GM19395 (cell line): ENCODE measurements around the gene MDFIC2.
"Not testable (repeated sequence)": the region's sequence is repeated elsewhere in the genome, so short reads cannot be mapped to it uniquely, and the experiment has no call there.

ENCODE experiments used
- ATAC-seq: cut with Tn5 transposase; IDR thresholded peaks from one replicate; pipeline ENCODE4 v1.9.1; 2021; ENCODE audit warnings: mild to moderate bottlenecking, moderate library complexity; ENCODE audit not compliant: unreplicated experiment

Gene MDFIC2

DNA sequence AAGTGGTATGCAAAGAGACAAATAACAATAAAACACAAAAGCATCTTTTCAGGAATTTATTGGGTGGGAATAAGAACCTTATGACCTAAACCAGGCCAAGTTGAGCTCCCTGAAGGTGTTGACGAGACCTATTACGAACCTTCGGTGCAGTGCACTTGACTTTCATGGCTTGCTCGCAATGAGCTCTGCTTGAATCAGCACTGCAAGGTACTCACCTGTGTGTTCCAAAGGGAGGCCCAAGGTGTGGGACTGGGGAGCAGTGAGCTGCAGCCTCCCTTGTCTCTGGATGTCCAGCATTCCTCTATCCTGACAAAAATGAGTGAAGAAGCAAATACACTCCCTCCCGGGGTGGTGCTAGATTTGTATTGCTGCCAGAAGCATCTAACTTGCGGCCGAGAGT, at the start of gene MDFIC2:
Gene MDFIC2 (minus strand): TSS at position 303 of the 400 bp plus-strand sequence. CDS start 665 bp downstream, outside the sequence.
- ATAC-seq: no peak

DNA sequence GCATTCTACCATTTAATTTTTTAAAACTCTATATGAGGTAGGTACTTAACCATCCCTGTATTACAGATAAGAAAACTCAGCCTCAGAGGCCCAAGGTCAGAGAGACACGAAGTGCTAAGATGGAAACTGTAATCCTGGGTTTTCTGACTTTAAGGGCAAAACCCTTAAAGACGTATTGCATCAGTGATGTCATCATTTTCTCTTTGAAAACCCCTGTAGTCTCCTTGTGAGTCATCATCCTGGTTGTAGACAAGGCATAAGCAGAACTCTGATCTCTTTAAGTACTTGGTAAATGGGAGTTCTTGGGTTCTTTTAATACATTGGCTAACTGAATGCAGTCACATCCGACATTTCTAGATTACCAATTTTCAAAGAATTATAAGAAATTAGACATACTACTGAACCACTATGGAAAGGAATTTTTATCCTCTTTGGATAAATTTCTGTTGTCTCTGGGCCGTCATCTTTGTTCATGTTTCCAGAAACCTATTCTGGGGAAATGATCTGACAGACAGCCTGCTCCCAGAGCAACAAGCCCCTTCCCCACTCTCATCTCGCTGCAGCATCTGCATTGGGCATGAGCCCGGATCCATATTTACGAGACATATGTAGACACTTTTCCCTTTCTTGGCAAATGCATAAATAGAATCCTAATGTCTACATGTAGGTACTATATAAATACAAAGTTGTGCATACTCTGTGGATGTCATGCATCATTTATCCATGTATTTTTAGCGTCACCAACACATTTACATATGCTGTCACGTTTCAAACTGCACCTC, 48.7 kb upstream of the MDFIC2 start:
- peak; percentile 88 for ATAC-seq

DNA sequence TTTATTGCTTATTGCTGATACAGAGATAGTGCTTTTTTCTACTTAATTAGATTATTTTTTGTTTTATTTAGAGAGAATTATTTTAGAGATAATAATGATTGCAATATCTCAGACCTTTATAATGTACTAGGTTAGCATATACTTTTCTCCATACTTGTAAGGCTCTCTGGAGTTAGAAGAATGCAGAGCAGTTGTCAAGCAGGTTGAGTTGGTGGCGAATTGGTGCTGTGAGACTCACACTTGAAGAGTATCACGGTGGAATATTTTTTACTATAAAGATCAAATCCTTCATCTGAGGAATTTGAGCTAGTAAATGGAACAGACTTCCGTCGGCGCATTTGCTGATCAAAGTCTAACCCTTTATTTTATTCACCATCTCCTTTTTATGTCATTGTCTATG, 47.3 kb upstream of the MDFIC2 start:
- no peak for ATAC-seq

DNA sequence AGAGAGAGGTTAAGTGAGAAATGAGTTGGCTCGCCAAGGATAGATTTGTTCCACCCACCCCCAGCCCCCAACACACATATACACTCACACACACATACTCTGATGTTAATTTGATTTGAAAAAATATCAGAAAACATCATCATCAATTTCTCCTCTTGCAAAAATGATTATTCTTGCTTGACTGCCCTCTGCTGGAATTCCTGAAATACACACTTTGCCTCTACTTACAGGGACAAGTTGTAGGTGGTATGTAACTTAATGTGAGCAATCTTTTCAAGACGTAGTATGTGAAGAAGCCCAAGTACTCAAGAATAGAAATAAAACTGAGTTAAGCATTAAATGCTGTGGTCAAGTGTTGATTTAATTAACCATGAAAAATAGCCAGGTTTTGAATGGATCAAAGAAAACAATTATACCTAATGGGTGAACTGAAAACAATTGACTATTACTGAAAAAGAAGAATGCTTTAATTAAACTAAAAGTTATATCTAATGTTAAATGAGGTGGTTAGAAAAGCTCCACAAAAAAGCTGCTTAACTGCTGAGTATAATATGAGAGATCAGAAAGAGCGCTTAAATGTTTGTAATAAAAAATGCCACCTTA, 46.6 kb upstream of the MDFIC2 start:
- no peak for ATAC-seq

DNA sequence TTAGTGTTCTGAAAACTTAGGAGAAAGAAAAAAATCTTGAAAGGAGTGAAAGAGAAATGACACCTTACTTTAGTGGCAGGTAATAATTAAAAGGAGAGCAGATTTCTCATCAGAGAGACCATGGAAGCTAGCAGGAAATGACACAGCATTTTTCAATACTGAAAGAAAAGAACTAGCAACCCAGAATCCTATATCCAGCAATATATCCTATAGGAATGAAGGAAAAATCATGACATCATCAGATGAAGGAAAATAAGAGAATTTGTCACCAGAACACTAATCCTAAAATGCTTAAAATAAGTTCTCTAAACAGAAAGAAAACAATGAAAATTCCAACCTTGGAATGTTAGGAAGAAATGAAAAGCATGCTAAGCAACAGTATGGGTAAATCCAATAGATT, 39.8 kb upstream of the MDFIC2 start:
- no peak for ATAC-seq

DNA sequence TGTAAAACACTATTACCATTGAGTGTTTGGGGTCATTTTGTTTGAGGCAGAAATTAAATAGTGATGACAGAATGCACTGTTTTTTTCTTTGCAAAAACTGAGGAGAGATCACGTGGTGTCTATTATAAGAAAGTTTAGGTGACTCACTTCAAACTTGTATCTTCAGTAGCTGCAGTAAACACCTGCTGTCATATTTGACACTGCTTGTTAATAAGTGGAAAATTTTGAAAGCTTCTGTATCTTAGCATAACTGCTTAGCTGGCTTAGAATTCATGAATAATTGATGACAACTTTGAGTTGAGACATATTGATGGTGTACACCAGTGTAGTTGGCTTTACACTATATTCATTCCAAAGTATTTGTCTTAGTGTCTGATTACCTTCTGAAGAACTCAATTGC, 29.7 kb upstream of the MDFIC2 start:
- ATAC-seq: no peak

DNA sequence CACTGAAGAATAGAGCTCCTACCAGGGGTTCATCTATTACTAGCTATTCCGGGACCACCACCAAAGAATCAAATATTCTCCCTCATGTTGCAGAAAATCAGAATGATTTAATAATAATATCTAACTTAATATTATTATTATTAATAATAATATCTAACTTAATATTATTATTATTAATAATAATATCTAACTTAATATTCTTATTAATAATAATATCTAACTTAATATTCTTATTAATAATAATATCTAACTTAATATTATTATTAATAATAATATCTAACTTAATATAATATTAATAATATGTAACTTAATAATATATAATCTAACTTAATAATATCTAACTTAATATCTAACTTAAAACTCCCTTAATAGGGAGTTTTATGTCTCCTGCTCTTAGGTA, 24.4 kb upstream of the MDFIC2 start:
- not testable (repeated sequence) for ATAC-seq

DNA sequence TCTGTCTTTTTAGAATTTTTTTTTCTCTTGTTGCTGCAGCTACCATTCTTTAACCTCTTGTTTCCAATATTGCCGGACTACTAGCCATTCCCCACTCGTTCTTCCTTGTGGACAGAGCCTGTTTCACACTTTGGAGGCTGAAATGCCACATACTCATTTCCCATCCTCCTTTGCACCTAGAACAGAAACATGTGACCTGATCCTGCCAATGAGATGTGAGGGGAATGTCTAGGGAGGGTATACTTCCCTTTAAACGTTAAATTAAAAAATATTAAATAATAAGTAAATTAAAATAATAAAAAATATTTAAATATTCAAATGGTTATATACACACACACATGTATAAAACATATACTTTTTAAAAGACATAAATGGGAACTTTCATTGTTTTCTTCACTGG, 20.6 kb upstream of the MDFIC2 start:
- no peak for ATAC-seq

DNA sequence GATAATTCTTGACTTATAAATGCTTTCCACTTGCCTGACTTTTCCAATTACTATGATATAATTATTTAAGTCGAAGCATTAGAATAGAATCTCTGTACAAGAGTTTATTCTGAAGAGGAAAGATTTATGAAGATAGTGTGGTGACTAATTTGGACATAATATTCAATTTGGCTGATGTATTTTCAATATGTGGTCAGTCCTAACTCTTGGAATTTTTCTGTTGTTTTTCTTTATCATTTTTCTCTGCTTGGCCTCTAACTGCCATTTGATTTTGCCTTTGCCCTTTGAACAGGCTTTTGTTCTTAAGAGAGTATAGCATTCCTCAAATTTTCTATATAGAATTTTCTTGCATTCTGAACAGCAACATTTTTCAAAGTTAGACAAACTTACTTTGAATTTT, 2.6 kb upstream of the MDFIC2 start:
- no peak for ATAC-seq

DNA sequence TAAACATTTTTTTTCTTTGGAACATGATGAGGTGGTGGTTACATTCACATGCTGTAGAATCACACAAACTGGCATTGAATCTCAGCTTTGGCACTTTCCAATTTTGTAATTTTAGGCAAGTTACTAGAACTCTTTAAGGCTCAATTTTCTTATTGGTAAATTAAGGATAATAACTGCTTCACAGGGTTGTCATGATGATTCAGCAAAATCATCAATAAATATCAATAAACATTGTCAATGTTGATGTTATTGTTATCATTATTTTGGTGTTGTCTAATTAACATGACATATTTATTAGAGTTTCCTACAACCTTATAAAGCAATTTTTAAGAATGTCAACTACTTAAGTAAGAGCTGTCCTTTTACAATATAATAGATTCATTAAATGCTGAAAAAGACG, 1.6 kb downstream of the MDFIC2 start:
- ATAC-seq: no peak

DNA sequence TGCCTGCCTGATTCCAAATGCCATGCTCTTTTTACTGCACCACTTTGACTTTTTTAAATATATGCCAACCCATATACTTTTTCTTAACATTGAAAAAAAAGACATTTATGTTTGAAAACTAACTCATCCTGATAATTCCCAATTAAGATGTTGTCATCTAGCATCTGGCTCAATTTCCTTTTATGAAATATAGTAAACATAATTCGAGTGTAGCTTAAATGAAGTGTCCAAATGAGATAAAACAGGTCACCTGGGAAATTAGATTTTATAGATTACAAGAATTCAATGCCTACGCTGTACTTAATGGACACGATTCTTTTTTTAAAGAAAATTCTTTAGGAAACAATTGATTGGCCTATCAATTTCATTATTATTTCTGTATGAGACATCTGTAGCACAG, 2.8 kb downstream of the MDFIC2 start:
- ATAC-seq: no peak

DNA sequence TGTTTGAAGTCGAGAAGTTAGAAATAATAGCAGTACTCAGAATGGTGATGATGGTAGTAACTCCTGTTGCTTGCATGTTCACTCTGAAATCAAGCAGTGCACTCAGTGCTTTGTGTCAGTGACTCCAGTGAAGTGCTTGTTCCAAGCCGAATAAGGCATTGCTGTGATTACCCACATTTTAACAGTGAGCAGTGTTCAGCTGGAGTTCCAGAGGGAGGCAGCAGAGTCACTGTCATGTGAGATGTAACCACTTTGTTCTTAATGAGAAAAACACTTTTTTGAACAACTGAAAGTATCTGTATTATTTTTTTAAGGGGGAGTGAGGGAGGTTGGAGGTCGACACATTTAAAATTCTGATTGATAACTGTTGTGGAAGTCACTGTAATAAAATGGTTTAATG, 3.7 kb downstream of the MDFIC2 start:
- peak; percentile 63 for ATAC-seq

DNA sequence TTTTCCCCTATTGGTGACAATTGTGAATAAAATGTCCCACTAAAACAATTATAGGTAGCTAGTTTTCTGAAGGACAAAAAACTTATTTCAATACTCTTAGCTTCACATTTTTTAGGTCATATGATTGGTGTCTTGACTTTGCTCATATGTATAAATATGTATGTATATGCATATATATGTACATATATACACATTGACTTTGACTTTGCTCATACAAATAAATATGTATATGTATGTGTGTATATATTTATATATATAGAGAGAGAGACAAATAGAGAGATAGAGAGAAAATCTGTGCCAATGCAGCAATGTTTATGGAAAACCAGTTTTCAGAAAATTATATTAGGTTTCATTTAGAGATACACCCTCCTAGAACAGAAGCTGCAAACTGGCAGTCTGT, 5.7 kb downstream of the MDFIC2 start:
- no peak for ATAC-seq

DNA sequence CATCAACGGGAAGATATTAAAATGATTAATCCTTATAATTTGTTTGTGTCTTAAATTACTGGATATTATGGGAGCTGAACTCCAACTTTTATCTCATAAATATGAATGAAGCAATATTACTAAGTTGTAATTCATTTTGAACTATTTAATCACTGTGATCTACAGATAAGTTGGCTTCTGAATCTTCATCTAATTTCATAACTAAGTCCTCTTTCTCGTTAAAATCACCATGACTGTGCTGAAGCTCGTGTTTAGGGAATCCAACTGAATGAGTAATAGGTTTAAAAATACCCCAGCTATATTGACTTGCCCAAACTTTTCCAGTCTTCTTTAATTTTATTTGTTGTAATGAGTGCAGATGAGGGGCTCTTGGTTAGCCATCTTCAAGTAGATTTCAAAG, 14.1 kb downstream of the MDFIC2 start:
- no peak for ATAC-seq

DNA sequence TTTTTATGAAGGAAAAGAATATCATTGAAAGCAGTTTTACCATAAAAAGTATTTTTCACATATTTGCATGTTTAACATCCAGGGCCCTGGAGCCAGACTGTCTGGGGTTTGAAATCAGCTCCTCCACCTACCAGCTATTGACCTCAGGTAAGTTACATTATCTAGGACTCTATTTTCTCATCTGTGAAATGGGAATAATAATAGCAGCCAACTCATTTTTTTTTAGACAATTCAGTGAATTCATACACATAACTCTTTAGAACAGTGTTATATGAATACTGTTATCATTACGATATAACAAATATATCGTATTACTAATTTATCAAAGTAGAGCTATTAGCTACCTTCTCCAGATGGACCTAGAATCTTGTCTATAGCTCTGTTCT, 21.3 kb downstream of the MDFIC2 start:
- ATAC-seq: no peak

DNA sequence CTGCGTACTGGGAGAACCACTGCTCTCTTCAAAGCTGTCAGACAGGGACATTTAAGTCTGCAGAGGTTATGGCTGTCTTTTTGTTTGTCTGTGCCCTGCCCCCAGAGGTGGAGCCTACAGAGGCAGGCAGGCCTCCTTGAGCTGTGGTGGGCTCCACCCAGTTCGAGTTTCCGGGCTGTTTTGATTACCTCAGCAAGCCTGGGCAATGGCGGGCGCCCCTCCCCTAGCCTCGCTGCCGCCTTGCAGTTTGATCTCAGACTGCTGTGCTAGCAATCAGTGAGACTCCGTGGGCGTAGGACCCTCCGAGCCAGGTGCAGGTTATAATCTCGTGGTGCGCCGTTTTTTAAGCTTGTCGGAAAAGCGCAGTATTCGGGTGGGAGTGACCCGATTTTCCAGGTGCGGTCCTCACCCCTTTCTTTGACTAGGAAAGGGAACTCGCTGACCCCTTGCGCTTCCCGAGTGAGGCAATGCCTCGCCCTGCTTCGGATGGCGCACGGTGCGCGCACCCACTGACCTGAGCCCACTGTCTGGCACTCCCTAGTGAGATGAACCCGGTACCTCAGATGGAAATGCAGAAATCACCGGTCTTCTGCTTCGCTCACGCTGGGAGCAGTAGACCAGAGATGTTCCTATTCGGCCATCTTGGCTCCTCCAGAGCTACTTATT, 21.9 kb downstream of the MDFIC2 start:
- ATAC-seq: not testable (repeated sequence)

DNA sequence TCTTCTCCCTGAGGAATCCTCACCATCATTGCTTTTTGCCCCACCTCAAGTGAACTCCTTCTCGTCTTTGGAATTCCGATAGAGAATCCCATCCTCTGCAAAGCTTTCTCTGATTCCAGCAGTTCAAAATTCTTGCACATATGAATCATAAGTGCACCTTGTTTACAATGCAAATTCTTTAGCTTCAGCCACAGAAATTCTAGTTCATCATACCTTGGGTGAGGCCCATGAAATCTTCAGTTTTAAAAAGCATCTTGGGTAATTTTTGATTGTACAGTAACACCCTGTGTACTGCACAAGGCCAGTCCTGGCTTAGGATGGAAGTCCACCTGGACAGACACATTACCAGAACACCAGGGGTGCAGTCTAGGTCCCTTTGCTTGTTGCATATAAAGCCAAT, 30.8 kb downstream of the MDFIC2 start:
- ATAC-seq: no peak

DNA sequence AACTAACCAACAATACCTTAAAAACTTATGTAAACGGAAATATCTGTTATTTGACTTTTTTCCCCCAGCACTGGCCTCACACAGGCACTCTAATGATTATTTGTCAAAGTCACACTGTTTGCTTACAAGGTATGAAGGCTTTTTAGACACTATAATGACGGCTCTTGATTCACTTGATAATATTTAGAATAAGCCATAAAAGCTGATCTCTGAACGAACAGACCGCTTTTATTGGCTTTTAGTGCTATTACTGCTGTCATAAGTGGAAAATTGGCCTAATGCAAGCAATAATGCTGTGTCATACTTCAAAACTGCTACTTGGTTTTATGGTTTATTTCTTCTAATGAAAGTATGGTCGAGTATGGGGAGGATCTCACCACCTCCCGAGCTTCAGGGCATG, 35.1 kb downstream of the MDFIC2 start:
- ATAC-seq: no peak

DNA sequence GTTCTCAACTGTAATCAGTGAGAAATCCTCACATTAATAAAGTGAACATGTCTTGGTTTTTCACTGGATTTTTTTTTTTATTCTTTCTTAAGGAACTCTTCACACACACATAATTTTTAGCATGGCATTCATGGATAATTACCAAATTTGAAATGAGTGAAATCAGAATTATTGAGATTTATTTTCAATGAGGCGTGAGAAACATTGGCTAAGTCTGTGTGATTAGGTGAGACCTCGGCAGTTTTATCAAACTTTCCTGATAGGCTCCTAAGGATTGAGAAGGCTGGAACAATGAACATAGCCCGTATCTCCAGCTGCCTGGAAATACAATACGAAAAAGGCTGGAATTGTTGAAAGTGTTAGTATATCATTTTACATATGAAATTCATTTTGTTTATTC, 35.5 kb downstream of the MDFIC2 start:
- ATAC-seq: no peak

DNA sequence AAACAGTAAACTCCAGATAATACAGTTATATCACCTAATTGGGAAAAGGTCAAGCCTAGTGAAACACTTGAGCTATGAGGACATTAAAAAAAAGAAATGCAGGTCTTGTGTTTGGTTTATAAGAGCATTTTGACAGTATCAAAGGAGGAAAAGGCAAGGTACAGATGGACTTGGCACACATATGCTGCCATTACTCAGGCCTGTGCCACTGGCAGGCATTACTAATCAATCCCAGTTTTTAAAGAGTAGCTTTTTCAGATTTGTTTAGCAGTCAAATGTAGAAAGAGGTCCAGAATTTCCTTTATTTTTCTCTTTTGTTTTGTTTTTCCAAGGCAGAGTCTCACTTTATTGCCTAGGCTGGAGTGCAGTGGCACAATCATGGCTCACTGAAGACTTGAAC, 38.9 kb downstream of the MDFIC2 start:
- no peak for ATAC-seq

DNA sequence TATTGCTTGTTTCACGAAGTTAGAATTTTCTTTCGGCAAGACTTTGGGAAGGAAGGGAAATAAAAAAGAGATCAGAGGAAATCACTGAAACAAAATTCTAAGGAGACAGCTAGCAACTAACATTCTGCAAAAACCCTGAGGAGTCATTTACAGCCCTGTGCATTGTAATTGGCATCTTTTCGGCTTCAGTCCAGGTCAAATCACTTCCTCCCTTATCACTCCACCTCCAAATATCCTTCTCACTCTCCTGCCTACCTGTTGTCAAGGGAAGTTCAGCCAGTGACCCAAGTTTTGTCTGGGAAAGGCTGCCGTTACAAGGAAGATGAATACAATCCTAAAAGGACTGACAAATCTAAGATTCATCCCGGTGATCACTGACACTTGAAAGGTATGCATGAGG, 39.6 kb downstream of the MDFIC2 start:
- no peak for ATAC-seq

DNA sequence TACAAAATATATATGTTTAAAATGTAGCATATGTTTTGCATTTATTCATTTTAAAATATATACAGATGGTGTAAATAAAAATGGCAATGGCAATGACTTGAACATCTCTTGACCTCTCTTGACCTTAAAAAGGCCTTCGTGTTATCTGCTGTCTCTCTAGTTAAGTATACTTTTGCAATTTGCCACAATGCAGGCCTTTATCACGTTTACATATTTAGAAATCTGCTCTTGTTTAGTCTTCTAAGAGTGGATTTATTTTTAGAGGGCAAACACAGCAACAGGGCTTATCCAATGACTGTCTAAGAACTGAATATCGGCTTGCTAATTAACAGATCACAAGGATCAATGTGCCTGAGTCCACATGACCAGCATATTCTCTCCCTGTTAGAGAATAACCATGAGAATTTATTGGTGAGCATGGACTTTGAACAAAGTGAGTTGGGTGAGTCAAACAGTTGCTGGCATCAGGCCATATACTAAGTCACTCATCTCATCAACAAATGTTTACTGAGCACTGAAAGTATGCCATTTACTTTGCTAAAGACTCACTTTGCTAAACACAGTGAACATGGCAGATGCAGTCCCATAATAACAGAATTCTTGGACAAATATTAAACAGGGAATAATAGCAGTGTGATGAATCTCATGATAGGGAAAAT, 48.2 kb downstream of the MDFIC2 start:
- no peak for ATAC-seq
